ENCODE data around the gene NCAM2.

The NCAM2 gene

GRCh38 chr21:21204366-21204996 lies 206.3 kb downstream of the NCAM2 start:
- no peak overlapping the region for H3K27ac ChIP-seq
- peaks cover 0 to 16% (median 3%) of the 10 kb centered on the region in 4 donors for H3K4me1 ChIP-seq
- H3K4me3 ChIP-seq: no peak overlapping the region
- no peaks in the 10 kb centered on the region for H3K9me3 ChIP-seq
- no peak for TF ChIP-seq CTCF (IDR thresholded peaks at IDR 0.05)
- intact Hi-C loops (cut with DNase I; ENCODE audit: low total_unique reads): no loop called here
- no peaks in the 10 kb centered on the region for H3K27me3 ChIP-seq
- no peak for DNase-seq
- H3K36me3 ChIP-seq: no peaks in the 10 kb centered on the region

- H3K27ac ChIP-seq: no peak overlapping the region
- H3K9me3 ChIP-seq: no peaks in the 10 kb centered on the region
- H3K4me3 ChIP-seq: no peak overlapping the region
- no peaks in the 10 kb centered on the region for H3K27me3 ChIP-seq
- H3K36me3 ChIP-seq: no peaks in the 10 kb centered on the region
- no peak for DNase-seq
- intact Hi-C loops (cut with DNase I; ENCODE audit: low total_unique reads): no loop called here
- peaks cover 0 to 7% (median 0%) of the 10 kb centered on the region in 4 donors for H3K4me1 ChIP-seq
- no peak for TF ChIP-seq CTCF (IDR thresholded peaks at IDR 0.05)
Observed at GRCh38 chr21:21205604-21206003, 207.4 kb downstream of the NCAM2 start.

DNA sequence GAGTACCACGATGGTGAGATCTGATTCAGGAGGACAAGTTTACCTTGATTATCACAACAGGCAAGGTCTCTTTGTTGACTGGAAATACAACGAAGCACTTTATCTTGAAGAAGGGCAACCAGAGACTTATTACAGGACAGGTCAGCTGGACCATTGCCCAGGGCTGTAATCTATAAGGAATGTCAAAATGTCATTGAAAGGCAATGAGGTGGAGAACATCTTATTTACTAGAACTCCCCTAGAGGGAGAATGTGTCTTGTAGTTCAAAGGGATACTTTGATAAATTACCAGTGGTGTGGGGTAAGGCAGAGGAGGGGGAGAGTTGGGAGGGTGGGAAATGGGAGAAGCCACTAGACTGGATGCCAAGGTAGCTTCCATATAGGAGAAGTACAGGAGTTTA lies 212.3 kb downstream of the NCAM2 start:
- DNase-seq: no peak
- intact Hi-C loops (cut with DNase I; ENCODE audit: low total_unique reads): no loop called here

GRCh38 chr21:21213297-21213696 lies 215.1 kb downstream of the NCAM2 start:
- DNase-seq: no peak
- Histone ChIP-seq H3K4me3 (no peak overlapping the region), H3K36me3 (no peaks in the 10 kb centered on the region), H3K27ac (no peak overlapping the region), H3K4me1 (no peaks in the 10 kb centered on the region), H3K27me3 (no peaks in the 10 kb centered on the region), H3K9me3 (no peaks in the 10 kb centered on the region)
- intact Hi-C loops (cut with DNase I; ENCODE audit: low total_unique reads): no loop called here
- TF ChIP-seq CTCF (IDR thresholded peaks at IDR 0.05): no peak

More for the DNA sequence above, 212.3 kb downstream of the NCAM2 start:
- Histone ChIP-seq H3K27ac (no peak overlapping the region), H3K4me1 (no peaks in the 10 kb centered on the region), H3K27me3 (no peaks in the 10 kb centered on the region), H3K4me3 (no peak overlapping the region), H3K9me3 (no peaks in the 10 kb centered on the region), H3K36me3 (no peaks in the 10 kb centered on the region)
- no peak for TF ChIP-seq CTCF (IDR thresholded peaks at IDR 0.05)

- no peak for TF ChIP-seq CTCF (IDR thresholded peaks at IDR 0.05)
- H3K4me3 ChIP-seq: no peak overlapping the region
- H3K27me3 ChIP-seq: no peaks in the 10 kb centered on the region
- H3K4me1 ChIP-seq: no peaks in the 10 kb centered on the region
- H3K9me3 ChIP-seq: no peaks in the 10 kb centered on the region
- intact Hi-C loops (cut with DNase I; ENCODE audit: low total_unique reads): no loop called here
- no peaks in the 10 kb centered on the region for H3K36me3 ChIP-seq
- no peak overlapping the region for H3K27ac ChIP-seq
- DNase-seq: no peak
Observed at GRCh38 chr21:21216047-21216446, 217.8 kb downstream of the NCAM2 start.

DNA sequence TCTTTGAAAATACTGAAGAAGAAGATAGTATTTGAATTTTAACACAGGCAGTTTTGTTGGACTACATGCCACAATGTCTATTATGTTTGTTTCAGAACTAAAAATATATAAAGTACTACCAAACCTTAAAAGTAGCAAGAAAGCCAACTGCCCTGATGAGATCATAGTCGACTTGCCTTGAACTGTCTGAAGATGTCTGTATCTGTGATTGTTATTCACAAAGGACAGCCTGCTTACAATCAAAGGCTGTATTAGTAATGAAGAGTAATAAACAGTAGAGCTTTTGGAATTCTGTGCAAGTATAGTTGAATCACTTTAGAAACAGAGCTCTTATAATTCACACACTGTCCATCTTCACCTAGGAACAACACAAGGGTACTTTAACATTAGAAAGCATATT lies 228.3 kb downstream of the NCAM2 start:
- H3K4me3 ChIP-seq: no peak overlapping the region
- no peaks in the 10 kb centered on the region for H3K9me3 ChIP-seq
- TF ChIP-seq CTCF (IDR thresholded peaks at IDR 0.05): no peak
- H3K27me3 ChIP-seq: no peaks in the 10 kb centered on the region
- intact Hi-C loops (cut with DNase I; ENCODE audit: low total_unique reads): no loop called here
- DNase-seq: no peak
- no peaks in the 10 kb centered on the region for H3K36me3 ChIP-seq
- no peak overlapping the region for H3K27ac ChIP-seq
- no peaks in the 10 kb centered on the region for H3K4me1 ChIP-seq

Data from tibial artery (tissue), 4 donors.